ENCODE measurements around the gene GUK1. TPM values are rescaled to one million over a fixed set of nuclear protein-coding genes. Genes with fewer than 3 reads are reported as not detected.

GUK1 gene
- total RNA-seq, 1 donor from 2014 or later = 156 TPM

DNA sequence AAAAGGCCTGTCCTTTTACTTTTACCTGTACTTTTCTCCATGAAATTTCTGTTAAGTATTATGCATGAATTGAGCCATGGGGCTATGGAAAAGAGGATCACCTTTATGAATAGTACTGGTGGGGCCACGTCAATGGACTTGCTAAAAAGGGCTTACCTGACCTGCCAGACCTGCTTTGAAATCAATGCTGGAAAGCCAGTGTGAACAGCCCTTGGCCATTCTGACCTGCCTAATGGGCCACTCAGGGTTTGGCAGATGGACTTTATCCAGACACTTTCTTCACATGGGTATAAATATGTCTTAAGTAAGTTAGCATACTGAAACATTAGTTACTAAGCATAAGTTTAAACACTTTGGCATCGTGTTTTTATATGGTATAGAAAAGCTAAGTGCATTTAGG lies 8.3 kb upstream of the GUK1 start:
- DNase-seq = no peak

GRCh38 chr1:228134591-228134990 lies 5.5 kb upstream of the GUK1 start:
- no peak for DNase-seq

DNA sequence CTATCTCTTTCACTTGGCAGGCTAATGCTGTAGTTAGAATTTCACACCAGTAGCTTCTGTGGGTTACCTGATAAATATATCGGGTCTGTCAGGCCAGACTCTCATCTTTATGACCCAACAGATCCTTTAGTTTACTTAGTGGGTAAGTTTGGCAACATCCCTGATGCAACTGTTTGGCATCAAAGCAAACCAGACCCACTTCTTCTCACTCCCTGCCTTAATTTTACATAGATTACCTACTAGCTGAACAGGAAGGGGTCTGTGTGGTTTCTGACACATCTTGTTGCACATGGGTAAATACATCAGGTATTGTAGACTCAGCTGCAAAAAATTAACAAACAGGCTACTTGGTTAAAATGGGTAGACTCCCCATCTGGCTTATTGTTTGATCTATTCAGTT lies 3.2 kb upstream of the GUK1 start:
- no peak for DNase-seq

DNA sequence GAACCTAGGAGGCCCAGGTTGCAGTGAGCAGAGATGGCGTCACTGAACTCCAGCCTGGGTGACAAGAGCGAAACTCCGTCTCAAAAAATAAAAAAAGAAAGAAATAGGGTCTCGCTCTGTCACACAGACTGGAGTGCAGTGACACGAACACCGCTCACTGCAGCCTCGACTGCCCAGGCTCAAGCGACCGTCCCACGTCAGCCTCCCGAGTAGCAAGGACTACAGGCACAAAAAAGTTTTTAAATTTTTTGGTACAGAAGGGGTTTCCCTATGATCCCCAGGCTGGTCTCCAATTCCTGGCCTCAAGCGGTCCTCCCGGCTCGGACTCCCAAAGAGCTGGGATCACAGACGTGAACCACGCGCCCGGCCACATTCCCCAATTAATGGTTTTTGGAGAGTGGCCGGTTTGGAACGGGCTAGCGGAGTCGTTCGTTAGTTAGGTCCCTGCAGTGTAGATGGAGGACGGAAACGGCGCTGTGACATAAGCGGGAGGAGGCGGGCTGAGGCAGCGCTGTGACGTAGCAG lies 611 bp upstream of the GUK1 start:
- DNase-seq = no peak

DNA sequence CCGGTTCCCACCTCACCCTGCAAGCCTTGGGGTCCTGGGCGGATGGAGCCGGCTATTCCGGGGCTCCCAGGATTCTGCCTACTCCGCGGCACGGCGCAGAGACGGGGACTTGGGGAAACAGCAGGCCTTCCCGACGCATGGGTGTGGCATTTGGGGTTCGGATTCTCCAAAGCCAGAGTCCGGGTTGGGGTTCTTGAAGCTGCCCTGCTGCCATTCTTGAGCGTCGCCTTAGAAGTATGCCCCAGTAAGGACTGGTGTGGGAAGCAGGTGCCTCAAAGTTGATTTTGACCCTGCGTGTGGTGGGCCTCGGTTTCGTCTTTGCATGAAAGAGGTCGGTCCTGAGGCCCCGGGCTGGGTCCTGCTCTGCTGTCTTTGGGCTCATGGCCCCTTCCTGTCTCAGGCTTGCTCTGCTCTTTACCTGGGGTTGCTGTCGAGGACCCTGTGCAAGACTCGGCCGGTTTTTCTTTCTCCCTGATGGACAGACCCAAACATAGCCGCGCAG lies 696 bp downstream of the GUK1 start:
- DNase-seq = no peak

GRCh38 chr1:228141226-228142044 lies 1.4 kb downstream of the GUK1 start:
- DNase-seq = peak; percentile 36

GRCh38 chr1:228142155-228142691 lies 2.1 kb downstream of the GUK1 start:
- DNase-seq = peak; percentile 64

DNA sequence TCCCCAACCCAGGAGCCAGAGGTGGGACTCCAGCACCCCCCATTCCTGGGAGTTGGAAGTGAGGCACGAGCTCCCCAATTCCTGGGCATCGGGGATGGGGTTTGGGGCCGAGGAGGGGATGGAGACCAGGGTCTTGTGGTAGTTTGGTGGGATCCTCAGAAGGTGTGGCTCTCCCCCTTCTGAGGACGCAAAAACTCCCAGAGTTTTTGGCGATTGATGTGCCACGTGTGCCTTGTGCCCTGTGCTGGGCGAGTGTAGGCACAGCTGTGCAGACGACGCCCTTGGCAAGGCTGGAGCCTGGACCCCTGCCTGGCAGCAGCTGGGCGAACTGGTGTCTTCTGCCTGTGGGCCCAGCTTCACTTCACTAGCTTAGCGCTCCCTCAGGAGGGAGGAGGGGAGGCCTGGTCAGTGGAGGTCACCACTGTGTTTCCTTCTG lies 2.6 kb downstream of the GUK1 start:
- peak; percentile 73 for DNase-seq

- DNase-seq = no peak
Observed at GRCh38 chr1:228143480-228144192, 3.6 kb downstream of the GUK1 start.

GRCh38 chr1:228144193-228144992 lies 4.3 kb downstream of the GUK1 start:
- DNase-seq = no peak

DNA sequence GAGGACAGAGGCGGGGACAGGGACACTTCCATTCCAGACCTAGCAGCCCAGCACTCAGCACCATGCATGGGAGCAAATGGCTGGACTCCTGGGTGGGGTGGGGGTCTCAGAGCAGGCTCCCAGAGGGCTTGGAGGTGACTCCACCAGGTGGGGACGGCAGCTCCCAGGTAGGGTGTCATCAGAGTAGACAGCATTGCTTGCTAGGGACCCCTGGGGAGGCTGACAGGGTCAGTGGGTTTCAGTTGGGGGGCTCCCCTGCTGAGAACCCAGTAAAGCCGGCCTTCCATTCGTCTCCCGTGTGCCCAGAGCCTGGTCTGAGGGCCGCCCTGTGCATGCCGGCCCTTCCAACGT lies 4.9 kb downstream of the GUK1 start:
- DNase-seq = no peak

GRCh38 chr1:228145463-228146416 lies 5.7 kb downstream of the GUK1 start:
- no peak for DNase-seq

DNA sequence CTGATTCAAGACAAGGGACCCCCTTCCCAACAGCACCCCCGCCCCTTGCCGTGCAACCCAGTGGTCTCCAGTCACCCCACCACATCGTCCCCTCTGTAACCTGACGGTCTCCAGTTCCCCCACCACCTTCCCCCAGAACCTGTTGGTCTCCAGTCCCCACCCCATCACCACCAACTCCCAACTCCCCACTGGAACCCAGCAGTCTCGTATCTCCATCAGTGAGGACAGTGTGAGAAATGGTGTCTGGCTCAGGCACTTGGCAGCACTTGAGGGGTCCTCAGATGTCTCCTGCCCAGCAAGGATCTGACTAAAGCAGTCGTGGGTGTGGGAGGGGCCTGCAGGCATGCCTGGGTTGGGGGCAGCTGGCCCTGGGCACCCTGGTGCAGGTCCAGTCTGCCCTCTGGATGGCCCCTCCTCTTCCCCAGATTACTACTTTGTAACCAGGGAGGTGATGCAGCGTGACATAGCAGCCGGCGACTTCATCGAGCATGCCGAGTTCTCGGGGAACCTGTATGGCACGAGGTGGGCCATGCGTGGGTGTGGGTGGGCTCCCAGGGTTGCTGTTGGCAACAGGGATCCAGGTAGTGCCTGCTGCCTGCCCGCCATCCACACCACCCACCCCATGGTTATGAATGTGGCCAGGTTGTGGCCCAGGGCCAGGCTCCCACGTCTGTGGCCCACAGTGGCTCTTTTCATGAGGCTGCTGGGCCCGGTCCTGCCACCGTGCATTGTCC lies 6.5 kb downstream of the GUK1 start:
- no peak for DNase-seq

DNA sequence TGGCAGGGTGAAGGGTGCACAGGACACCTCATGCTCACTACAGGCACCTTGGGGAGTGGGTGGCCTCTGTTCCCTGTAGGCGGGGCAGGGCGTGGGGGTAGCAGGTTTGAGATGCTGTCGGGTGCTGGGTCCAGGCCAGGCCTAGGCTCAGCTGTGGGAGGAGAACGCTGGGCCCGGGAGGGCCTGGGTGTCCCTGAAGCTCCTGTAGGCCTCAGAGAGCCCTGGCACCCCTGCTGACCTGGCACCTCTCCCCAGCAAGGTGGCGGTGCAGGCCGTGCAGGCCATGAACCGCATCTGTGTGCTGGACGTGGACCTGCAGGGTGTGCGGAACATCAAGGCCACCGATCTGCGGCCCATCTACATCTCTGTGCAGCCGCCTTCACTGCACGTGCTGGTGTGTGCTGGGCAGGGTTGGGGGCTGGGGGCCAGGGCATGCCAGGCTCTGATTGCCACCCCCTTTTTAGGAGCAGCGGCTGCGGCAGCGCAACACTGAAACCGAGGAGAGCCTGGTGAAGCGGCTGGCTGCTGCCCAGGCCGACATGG lies 7.1 kb downstream of the GUK1 start:
- DNase-seq = no peak

DNA sequence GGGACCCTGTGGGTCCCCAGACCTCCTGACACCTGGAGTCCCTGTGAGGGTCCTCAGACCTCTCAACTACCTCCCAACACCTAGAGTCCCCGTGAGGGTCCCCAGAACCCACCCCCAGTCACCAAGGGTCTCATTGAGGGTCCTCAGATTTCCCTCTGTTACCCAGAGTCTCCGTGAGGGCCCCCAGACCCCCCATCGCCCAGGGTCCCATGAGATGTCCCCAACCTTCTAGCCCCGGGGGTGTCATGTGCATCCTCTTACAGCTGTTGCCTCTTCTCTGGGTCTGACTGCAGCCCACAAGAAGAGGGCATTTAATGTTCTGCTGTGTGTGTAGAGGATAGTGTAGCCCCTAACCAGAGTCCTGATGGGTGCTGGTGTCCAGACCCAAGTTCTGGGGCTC lies 7.7 kb downstream of the GUK1 start:
- no peak for DNase-seq

DNA sequence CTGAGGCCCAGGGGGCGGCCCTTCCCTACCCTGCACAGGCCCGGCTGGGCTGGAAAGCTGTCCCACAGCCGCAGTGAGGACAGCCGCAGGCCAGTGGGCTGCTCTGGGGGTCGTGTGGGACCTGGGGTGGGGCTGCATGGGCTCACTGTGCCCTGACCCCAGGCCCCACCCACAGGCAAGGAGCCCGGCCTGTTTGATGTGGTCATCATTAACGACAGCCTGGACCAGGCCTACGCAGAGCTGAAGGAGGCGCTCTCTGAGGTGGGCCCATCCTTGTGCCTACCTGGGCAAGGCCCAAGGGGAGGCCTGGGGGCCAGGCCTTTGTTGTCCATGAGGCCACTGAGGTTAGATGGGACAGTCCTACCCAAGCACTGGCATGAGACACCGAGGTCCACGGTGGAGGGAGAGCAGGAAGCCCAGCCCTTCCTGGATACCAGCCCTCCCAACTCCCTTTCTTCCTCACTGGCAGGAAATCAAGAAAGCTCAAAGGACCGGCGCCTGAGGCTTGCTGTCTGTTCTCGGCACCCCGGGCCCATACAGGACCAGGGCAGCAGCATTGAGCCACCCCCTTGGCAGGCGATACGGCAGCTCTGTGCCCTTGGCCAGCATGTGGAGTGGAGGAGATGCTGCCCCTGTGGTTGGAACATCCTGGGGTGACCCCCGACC lies 8.2 kb downstream of the GUK1 start:
- no peak for DNase-seq

GRCh38 chr1:228148935-228149405 lies 8.9 kb downstream of the GUK1 start:
- DNase-seq = no peak

DNA sequence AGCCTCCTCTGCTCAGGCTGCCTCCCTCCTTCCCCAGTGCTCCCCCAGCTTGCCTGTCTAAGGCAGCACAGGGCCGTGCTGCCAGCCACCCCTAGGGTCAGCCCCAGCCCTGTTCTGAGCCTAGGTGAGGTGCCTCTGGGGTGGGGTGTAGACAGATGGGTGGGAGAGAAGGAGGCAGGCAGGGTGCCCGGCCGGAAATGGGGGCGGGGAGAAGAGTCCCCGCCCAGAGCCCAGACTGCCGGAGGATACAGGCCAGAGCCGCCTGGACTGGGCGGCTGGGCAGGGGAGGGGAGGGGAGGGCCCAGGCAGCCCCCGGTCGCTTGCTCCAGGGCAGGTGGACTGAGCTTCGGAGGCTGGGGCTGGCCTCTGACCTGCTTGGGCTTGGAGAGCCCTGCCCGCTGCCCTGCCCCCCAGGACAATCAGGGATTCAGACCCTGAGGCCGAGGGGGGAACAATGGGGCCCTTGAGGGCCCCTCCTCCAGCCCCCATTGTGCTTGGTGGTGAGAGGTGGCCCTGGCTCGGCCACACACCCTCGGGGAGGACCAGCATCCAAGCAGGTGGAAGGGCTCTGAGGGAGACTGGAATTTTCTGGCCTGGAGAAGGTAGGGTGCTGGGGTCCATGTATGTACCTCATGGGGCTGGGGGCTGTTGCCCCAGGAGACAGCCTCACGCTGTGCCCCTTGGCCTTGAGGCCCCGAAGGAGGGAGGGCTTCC lies 9.5 kb downstream of the GUK1 start, which contains the start of gene GJC2:
Gene GJC2 (plus strand): TSS at position 525 of the 714 bp plus-strand sequence. CDS start 7,829 bp downstream, outside the sequence.
- peak; percentile 43 for DNase-seq

GRCh38 chr1:228150120-228150460 lies 10.0 kb downstream of the GUK1 start:
- peak; percentile 37 for DNase-seq

All from tongue (tissue), 2 donors.